BE2C (cell line): ENCODE data around the gene P2RX6.
"Not testable (repeated sequence)": the region's sequence is repeated elsewhere in the genome, so short reads cannot be mapped to it uniquely, and the experiment has no call there.

Experiments used
- DNase-seq: peaks from one replicate; pipeline ENCODE4 v3.0.0-alpha.2; 2020
- H3K27me3 ChIP-seq: fragments of 250-450 bp; sonication (Bioruptor Pico); 2 replicates; pipeline ENCODE4 v1.5.1; 2020; ENCODE audit warnings: mild to moderate bottlenecking
- H3K36me3 ChIP-seq: fragments of 250-450 bp; sonication (Bioruptor Pico); 2 replicates; pipeline ENCODE4 v1.5.1; 2020; ENCODE audit warnings: mild to moderate bottlenecking
- H3K4me1 ChIP-seq: fragments of 250-450 bp; sonication (Bioruptor Pico); 2 replicates; pipeline ENCODE4 v1.5.1; 2020
- H3K4me3 ChIP-seq: 2 replicates; pipeline ENCODE4 v1.5.1; 2011; ENCODE audit warnings: low read depth, low read length
- H3K9me3 ChIP-seq: fragments of 250-450 bp; sonication (Bioruptor Pico); 2 replicates; pipeline ENCODE4 v1.5.1; 2020
- TF ChIP-seq, protein P1 (sequence below): IDR thresholded peaks from 2 replicates; pipeline ENCODE4 v1.5.1; 2012; ENCODE audit warnings: mild to moderate bottlenecking, low read depth, low read length

P2RX6 gene

DNA sequence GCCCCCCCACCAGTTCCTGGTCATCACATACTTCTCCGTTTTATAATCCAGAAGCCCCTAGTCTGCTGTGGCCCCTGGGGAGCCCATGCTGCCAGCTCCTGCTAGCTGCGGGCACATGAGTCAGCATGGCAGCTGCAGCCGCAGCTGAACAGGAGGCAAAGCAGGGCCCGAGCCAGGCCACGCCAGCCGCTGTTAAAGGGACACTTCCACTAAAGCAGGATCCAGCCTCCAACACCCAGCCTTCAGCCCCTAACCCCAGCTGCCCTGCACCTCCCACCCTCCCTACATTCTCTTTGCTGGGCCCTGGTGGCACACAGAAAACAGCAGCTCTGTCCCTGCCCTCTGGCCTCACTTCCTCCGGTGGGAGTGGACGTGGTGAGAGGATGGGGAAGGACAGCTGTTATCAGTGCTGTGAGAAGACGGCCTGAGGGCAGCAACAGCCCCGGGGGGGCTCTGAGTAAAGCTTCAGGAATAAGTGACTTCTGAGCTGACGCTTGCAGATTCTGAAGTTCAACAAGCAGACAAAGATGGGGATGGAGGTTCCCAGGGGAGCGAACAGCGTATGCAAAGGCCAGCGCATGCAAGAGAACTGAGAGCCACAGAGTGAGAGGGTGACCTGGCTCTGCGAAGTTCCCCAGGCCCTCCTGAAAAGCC, 30.1 kb downstream of the P2RX6 start:
- peak; percentile 89 for DNase-seq
- Histone ChIP-seq H3K4me1 (peaks cover 7% of the 10 kb centered on the region), H3K36me3 (no peaks in the 10 kb centered on the region), H3K9me3 (no peaks in the 10 kb centered on the region), H3K27me3 (no peaks in the 10 kb centered on the region), H3K4me3 (peak overlapping the region; percentile 60)
- TF ChIP-seq, protein P1, sequence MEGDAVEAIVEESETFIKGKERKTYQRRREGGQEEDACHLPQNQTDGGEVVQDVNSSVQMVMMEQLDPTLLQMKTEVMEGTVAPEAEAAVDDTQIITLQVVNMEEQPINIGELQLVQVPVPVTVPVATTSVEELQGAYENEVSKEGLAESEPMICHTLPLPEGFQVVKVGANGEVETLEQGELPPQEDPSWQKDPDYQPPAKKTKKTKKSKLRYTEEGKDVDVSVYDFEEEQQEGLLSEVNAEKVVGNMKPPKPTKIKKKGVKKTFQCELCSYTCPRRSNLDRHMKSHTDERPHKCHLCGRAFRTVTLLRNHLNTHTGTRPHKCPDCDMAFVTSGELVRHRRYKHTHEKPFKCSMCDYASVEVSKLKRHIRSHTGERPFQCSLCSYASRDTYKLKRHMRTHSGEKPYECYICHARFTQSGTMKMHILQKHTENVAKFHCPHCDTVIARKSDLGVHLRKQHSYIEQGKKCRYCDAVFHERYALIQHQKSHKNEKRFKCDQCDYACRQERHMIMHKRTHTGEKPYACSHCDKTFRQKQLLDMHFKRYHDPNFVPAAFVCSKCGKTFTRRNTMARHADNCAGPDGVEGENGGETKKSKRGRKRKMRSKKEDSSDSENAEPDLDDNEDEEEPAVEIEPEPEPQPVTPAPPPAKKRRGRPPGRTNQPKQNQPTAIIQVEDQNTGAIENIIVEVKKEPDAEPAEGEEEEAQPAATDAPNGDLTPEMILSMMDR = no peak

DNA sequence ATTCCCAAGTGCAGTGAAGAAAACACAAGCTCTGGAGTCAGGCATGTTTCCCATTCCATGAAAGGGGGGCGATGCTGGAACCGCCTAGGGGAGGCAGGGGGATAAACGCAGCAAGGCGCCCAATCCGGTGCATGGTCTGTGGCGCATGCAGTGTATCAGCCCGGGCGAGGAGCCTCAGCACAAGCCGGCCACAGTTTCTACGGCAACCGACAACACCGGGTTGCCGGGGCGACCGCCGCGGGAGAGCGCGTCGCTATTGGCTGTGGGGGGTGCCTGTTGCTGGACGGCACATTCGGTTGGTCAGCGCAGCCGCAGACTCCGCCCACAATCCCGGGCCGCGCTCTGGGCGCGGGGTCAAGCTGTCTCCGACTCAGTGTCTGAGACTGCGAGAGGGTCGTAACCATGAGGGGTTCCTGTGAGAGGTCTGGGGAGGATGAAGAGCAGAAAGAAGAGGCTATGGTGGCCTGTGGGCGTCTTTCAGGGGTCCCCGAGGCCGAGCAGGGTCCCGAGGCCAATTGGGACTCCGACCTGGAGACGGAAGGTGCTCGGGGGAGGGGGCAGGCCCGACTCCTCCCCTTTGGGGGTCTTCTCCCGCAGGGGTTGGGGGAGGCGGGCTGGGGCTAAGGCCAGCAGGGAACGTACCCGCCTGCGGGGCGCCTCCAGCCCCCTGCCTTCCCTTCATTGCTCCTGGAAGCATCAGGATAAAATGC, 30.8 kb downstream of the P2RX6 start, which contains the start of gene LRRC74B:
Gene LRRC74B, plus strand, starts transcription at position 362 of the 710 bp plus-strand sequence. Its CDS starts 41 bp downstream, at position 403.
- no peaks in the 10 kb centered on the region for H3K36me3 ChIP-seq
- H3K4me1 ChIP-seq = peaks cover 7% of the 10 kb centered on the region
- H3K9me3 ChIP-seq = no peaks in the 10 kb centered on the region
- TF ChIP-seq, protein P1 = no peak
- H3K27me3 ChIP-seq = no peaks in the 10 kb centered on the region
- H3K4me3 ChIP-seq = peak within 1 kb of the TSS; percentile 60
- peak; percentile 97 for DNase-seq

DNA sequence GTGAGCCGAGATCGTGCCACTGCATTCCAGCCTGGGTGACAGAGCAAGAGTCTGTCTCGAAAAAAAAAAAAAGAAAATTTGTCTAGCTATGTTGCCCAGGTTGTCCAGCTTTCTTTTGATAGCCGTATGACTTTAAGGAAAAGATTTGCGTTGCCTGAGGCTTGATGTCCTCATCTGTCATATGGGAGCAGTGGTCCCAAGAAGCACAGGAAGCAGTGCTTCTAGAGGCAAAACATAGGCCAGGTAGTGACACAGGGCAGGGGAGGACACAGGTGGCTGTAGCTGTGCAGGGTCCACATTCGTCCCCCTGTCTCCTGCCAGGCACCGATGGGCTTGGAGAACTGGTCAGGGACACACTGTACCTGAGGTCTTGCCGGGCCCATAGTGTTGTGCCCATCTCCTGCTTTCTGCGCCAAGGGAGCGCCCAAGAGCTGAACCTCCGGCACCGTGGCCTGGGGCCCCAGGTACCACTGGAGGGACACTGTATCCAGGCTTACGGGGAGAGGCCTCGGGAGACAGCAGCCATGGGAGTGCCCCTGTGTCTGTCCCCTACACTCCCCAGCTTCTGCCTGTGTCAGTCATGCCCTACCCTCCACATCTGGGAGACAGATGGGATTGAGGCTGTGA, 32.2 kb downstream of the P2RX6 start:
- no peak overlapping the region for H3K4me3 ChIP-seq
- no peak for DNase-seq
- H3K36me3 ChIP-seq = no peaks in the 10 kb centered on the region
- TF ChIP-seq, protein P1 = no peak
- no peaks in the 10 kb centered on the region for H3K9me3 ChIP-seq
- no peaks in the 10 kb centered on the region for H3K27me3 ChIP-seq
- peaks cover 7% of the 10 kb centered on the region for H3K4me1 ChIP-seq

DNA sequence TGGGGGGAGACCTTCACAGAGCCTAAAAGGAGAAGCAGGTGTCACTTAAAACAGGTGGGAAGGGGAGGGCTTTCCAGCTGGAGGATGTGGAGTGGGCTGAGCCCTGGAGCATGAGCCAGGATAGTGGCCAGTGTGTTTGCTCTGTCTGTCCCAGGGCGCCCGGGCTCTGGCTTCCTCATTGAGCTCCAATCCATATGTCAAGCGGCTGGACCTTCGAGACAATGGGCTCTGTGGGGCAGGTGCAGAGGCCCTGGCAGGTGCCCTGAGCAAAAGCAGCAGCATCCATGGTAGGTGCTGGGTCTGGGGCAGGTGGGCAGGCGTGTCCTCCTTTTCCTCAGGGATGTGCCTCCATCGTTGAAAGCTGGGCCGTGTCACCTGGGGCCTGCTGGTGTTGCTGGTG, 32.8 kb downstream of the P2RX6 start:
- Histone ChIP-seq H3K9me3 (no peaks in the 10 kb centered on the region), H3K36me3 (no peaks in the 10 kb centered on the region), H3K4me3 (no peak overlapping the region), H3K4me1 (peaks cover 7% of the 10 kb centered on the region), H3K27me3 (no peaks in the 10 kb centered on the region)
- TF ChIP-seq, protein P1 = no peak
- DNase-seq = no peak

DNA sequence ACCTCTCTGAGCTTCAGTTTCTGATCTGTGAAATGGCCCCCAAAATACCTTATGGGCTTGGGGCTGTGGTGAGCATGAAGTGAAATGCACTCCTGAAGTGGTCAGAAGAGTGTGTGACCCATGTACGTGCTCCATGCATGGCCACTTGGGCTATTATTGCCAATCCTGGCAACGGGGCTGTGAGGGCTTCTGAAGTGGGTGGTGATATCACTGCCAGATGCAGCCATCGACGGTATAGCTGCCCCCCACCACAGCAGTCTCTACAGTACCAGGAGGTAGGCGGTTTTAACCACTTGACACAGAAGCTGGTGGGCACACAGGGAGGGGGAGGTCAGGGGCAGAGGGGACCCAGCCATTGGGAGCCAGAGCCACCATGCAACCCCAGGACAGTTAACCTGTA, 33.5 kb downstream of the P2RX6 start:
- H3K9me3 ChIP-seq, H3K27me3 ChIP-seq, DNase-seq, H3K36me3 ChIP-seq, H3K4me3 ChIP-seq, H3K4me1 ChIP-seq: not testable (repeated sequence)

DNA sequence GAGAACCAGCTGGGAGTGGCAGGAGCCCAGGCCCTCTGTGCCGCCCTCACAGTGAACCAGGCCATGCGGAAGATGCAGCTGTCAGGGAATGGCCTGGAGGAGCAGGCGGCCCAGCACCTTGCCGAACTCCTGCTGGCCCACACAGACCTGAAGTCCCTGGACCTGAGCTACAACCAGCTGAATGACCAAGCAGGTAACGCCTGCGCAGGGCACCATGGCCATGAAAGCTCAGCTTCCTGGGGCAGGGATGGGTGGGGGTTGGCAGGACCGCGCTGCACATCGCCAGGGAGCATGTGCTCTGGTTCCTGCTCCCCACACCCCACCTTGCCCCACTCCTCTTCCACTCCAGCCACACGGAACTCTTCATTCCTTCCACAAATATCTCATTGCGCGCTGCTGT, 34.0 kb downstream of the P2RX6 start:
- H3K4me1 ChIP-seq, H3K9me3 ChIP-seq, H3K27me3 ChIP-seq, H3K36me3 ChIP-seq, DNase-seq, H3K4me3 ChIP-seq: not testable (repeated sequence)

DNA sequence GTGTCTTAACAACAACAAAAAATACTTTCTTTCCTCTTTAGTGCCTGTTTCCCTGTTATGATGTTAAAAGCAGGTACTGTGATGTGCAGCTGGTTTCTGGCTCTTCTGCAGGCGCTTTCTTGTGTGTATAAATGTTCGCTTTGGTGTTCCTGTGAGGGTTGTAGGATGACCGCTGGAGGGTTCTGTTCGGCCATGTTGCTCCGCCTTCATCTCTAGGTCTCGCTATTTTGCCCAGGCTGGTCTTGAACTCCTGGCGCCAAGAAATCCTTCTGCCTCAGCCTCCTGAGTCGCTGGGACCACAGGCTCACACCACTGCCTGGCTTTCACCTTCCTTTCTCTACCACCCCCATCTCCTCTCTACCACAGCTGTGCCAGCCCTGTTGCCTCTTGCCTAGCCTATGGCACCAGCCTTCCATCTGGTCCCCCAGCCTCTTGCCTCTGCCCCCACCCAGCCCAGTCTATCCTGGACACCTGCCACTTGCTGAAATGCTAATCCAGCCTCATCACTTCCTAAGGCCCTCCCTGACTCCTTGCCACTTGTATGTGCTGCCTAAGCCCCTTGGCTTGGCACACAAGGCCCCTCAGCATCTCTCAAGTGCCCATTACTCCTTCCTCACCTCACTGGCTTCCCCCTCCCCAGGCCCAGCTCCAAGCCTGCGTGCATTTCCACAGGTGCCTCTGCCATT, 36.3 kb downstream of the P2RX6 start:
- H3K27me3 ChIP-seq = no peaks in the 10 kb centered on the region
- no peak for DNase-seq
- H3K9me3 ChIP-seq = no peaks in the 10 kb centered on the region
- no peaks in the 10 kb centered on the region for H3K4me1 ChIP-seq
- no peaks in the 10 kb centered on the region for H3K36me3 ChIP-seq
- H3K4me3 ChIP-seq = no peak overlapping the region
- TF ChIP-seq, protein P1 = no peak
